ENCODE measurements around the gene ASB2. TPM values are rescaled to one million over a fixed set of nuclear protein-coding genes. Genes with fewer than 3 reads are reported as not detected.
A peak's percentile ranks its signal among the peaks of the same experiment; 100 is the strongest.

The ASB2 gene
- polyA plus RNA-seq, 1 of the 3 experiments (the other 2 are of a cell fraction): 0.15 TPM

DNA sequence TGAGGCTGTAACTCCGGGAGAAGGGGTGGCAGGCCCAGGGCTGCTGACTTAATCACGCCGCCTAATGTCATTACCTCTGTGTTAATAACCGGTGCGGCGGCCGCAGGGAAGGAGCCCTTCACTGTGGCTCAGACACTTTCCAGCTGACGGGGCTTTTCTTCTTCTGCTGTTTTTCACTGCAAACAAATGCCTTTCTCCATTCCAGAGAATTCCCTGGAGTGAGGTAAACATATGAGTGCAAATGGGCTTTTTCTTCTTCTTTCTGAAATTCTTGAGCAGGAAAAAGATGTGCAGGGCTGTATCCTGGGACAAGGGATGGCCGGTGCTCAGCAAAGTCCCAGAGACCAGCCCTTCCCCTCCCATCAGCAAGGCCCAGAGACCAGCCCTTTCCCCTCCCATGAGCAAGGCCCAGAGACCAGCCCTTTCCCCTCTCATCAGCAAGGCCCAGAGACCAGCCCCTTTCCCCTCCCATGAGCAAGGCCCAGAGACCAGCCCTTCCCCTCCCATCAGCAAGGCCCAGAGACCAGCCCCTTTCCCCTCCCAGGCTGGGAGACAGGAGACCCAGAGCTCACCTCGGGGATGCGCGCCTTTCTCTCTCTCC, 82.6 kb downstream of the ASB2 start (continued):
- TF ChIP-seq FOSL2 (IDR thresholded peaks at IDR 0.05; ENCODE audit: borderline replicate concordance, low read depth): no peak
- TF ChIP-seq EP300 (IDR thresholded peaks at IDR 0.05; ENCODE audit: borderline replicate concordance in 1 of 2, low read depth in 1 of 2, low read length in 1 of 2): peak in 1 of 2 experiments; percentile 76; a peak in 2 of 4 replicates
- no peak for TF ChIP-seq SMC3 (IDR thresholded peaks at IDR 0.05; ENCODE audit: low read depth, low read length)
- TF ChIP-seq, protein P1, sequence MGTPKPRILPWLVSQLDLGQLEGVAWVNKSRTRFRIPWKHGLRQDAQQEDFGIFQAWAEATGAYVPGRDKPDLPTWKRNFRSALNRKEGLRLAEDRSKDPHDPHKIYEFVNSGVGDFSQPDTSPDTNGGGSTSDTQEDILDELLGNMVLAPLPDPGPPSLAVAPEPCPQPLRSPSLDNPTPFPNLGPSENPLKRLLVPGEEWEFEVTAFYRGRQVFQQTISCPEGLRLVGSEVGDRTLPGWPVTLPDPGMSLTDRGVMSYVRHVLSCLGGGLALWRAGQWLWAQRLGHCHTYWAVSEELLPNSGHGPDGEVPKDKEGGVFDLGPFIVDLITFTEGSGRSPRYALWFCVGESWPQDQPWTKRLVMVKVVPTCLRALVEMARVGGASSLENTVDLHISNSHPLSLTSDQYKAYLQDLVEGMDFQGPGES (IDR thresholded peaks at IDR 0.05; ENCODE audit: low read depth, low read length): no peak
- TF ChIP-seq, protein P2, sequence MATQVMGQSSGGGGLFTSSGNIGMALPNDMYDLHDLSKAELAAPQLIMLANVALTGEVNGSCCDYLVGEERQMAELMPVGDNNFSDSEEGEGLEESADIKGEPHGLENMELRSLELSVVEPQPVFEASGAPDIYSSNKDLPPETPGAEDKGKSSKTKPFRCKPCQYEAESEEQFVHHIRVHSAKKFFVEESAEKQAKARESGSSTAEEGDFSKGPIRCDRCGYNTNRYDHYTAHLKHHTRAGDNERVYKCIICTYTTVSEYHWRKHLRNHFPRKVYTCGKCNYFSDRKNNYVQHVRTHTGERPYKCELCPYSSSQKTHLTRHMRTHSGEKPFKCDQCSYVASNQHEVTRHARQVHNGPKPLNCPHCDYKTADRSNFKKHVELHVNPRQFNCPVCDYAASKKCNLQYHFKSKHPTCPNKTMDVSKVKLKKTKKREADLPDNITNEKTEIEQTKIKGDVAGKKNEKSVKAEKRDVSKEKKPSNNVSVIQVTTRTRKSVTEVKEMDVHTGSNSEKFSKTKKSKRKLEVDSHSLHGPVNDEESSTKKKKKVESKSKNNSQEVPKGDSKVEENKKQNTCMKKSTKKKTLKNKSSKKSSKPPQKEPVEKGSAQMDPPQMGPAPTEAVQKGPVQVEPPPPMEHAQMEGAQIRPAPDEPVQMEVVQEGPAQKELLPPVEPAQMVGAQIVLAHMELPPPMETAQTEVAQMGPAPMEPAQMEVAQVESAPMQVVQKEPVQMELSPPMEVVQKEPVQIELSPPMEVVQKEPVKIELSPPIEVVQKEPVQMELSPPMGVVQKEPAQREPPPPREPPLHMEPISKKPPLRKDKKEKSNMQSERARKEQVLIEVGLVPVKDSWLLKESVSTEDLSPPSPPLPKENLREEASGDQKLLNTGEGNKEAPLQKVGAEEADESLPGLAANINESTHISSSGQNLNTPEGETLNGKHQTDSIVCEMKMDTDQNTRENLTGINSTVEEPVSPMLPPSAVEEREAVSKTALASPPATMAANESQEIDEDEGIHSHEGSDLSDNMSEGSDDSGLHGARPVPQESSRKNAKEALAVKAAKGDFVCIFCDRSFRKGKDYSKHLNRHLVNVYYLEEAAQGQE (IDR thresholded peaks at IDR 0.05; ENCODE audit: low read depth, low read length): no peak
- no peak for TF ChIP-seq MEF2A (IDR thresholded peaks at IDR 0.05; ENCODE audit: borderline replicate concordance, low read depth)
- TF ChIP-seq ZBTB33 (IDR thresholded peaks at IDR 0.05; ENCODE audit: borderline replicate concordance, low read depth): no peak
- no peak for TF ChIP-seq SIN3A (IDR thresholded peaks at IDR 0.05; ENCODE audit: borderline replicate concordance, low read depth, low read length)
- TF ChIP-seq NFIC (IDR thresholded peaks at IDR 0.05; ENCODE audit: borderline replicate concordance): no peak

GRCh38 chr14:93892923-93893558, 83.3 kb downstream of the ASB2 start:
- H2AFZ ChIP-seq (ENCODE audit: low read depth): no peak overlapping the region
- POLR2A ChIA-PET: interaction anchor here (0.6 to 0.7 kb wide), 2 partner anchors 268 to 670 kb away, joined by 3 read pairs; no protein-coding TSS in a partner anchor
- no peaks in the 10 kb centered on the region for H3K79me2 ChIP-seq (ENCODE audit: insufficient read depth)
- H3K9me2 ChIP-seq: no peaks in the 10 kb centered on the region
- no peaks in the 10 kb centered on the region; the same call in 1 of the 2 replicates for H3K27me3 ChIP-seq (ENCODE audit: insufficient read depth)
- H3F3A ChIP-seq (replicated peaks; ENCODE audit: insufficient read depth): no peaks in the 10 kb centered on the region
- peaks cover 0 to 62% of the 10 kb centered on the region in 2 experiments; a peak in 2 of 4 replicates for H3K4me1 ChIP-seq (ENCODE audit: control insufficient read depth in 1 of 2, insufficient read depth in 2 of 2, low read depth in 1 of 2, low read length in 1 of 2)
- WGBS (ENCODE audit: low lambda C conversion rate): 23% methylated on average over 8 of the region's 13 CpGs
- no peak overlapping the region for H3K9ac ChIP-seq
- H3K36me3 ChIP-seq (replicated peaks in 1 of 2; ENCODE audit: control insufficient read depth in 1 of 2, insufficient read depth in 2 of 2, low read length in 1 of 2): no peaks in the 10 kb centered on the region
- DNase-seq: peak; percentile 78
- CTCF ChIA-PET: interaction anchor here (0.6 to 22.1 kb wide), 36 partner anchors 10 to 245 kb away, joined by 3 to 349 read pairs (median 4); partner anchors contain the start of gene PRIMA1
- H3K4me2 ChIP-seq: no peak overlapping the region
- no peaks in the 10 kb centered on the region for H4K20me1 ChIP-seq (ENCODE audit: insufficient read depth)
- no peaks in the 10 kb centered on the region for H3K9me3 ChIP-seq
- peak overlapping the region in 1 of 2 experiments; percentile 25; a peak in 2 of 4 replicates for H3K4me3 ChIP-seq (ENCODE audit: low read depth in 2 of 2, low read length in 1 of 2)
- H3K27ac ChIP-seq (ENCODE audit: low read depth in 2 of 2, low read length in 1 of 2): peak overlapping the region in 1 of 2 experiments; percentile 99; a peak in 2 of 4 replicates
- no peak for TF ChIP-seq ELF1 (IDR thresholded peaks at IDR 0.05)
- no peak; the same call in 1 of the 2 replicates for TF ChIP-seq MXI1 (IDR thresholded peaks at IDR 0.05; ENCODE audit: low read depth, low read length)
- no peak for TF ChIP-seq NRF1 (IDR thresholded peaks at IDR 0.05; ENCODE audit: low read depth, low read length)
- TF ChIP-seq EZH2phosphoT487 (IDR thresholded peaks at IDR 0.05; ENCODE audit: borderline replicate concordance, low read depth): no peak
- TF ChIP-seq MAX (IDR thresholded peaks at IDR 0.05; ENCODE audit: low read depth): no peak
- no peak for TF ChIP-seq RXRA (IDR thresholded peaks at IDR 0.05; ENCODE audit: borderline replicate concordance, low read depth)
- no peak for TF ChIP-seq FOXJ3 (CRISPR knock-in tag; IDR thresholded peaks at IDR 0.05)
- TF ChIP-seq, protein P3, sequence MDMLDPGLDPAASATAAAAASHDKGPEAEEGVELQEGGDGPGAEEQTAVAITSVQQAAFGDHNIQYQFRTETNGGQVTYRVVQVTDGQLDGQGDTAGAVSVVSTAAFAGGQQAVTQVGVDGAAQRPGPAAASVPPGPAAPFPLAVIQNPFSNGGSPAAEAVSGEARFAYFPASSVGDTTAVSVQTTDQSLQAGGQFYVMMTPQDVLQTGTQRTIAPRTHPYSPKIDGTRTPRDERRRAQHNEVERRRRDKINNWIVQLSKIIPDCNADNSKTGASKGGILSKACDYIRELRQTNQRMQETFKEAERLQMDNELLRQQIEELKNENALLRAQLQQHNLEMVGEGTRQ (IDR thresholded peaks at IDR 0.05; ENCODE audit: borderline replicate concordance, low read depth, low read length): no peak
- no peak for TF ChIP-seq POLR2AphosphoS5 (IDR thresholded peaks at IDR 0.05; ENCODE audit: low read depth, low read length)
- no peak for TF ChIP-seq JUND (IDR thresholded peaks at IDR 0.05)
- no peak for TF ChIP-seq TCF12 (IDR thresholded peaks at IDR 0.05)
- TF ChIP-seq, protein P4, sequence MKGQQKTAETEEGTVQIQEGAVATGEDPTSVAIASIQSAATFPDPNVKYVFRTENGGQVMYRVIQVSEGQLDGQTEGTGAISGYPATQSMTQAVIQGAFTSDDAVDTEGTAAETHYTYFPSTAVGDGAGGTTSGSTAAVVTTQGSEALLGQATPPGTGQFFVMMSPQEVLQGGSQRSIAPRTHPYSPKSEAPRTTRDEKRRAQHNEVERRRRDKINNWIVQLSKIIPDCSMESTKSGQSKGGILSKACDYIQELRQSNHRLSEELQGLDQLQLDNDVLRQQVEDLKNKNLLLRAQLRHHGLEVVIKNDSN (IDR thresholded peaks at IDR 0.05; ENCODE audit: borderline replicate concordance, low read depth): no peak
- peak; percentile 52; the same call in 1 of the 2 replicates for TF ChIP-seq RCOR1 (IDR thresholded peaks at IDR 0.05; ENCODE audit: low read length)

Data from SK-N-SH (cell line).